ENCODE data around the gene SLC38A2. TPM values are rescaled to one million over a fixed set of nuclear protein-coding genes. Genes with fewer than 3 reads are reported as not detected.

Gene SLC38A2
- total RNA-seq, 1 donor from 2014 or later: 421 TPM

DNA sequence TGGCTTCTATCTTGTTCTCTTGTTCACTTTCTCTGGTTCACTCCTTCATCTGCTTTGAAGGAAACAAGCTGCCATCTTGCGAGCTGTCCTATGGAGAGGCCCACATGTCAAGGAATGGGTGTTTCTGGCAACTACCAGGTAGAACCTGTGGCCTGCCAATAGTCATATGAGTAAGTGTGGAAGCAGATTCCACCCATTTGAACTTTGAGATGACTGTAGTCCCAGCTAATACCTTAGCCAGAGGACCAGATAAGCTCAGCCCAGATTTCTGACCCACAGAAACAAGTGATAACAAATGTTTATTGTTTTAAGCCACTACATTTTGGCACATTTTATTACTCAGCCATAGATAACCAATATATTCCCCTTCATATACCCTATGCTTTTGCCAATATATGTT is 4.0 kb upstream of the SLC38A2 start:
- Histone ChIP-seq H3K9ac (ENCODE audit: low read length) (no peak overlapping the region), H3K27me3 (ENCODE audit: insufficient read depth, low read length) (no peaks in the 10 kb centered on the region), H3K4me1 (ENCODE audit: insufficient read depth, low read length) (peaks cover 9% of the 10 kb centered on the region), H3K4me3 (ENCODE audit: insufficient read depth, low read depth, low read length) (no peak overlapping the region), H4K20me1 (ENCODE audit: insufficient read depth, low read length) (peaks cover 9% of the 10 kb centered on the region), H3K36me3 (ENCODE audit: insufficient read depth, low read length) (no peaks in the 10 kb centered on the region), H3K9me3 (ENCODE audit: insufficient read depth, low read depth, low read length) (no peaks in the 10 kb centered on the region), H3K27ac (ENCODE audit: low read depth, low read length) (no peak overlapping the region), H2AFZ (ENCODE audit: low read depth, low read length) (no peak overlapping the region), H3K4me2 (ENCODE audit: low read length) (no peak overlapping the region), H3K79me2 (ENCODE audit: insufficient read depth, low read length) (peaks cover 14% of the 10 kb centered on the region)
- H3K36me3 Mint-ChIP-seq (ENCODE audit: low read depth, unreplicated experiment): no peaks in the 10 kb centered on the region
- DNase-seq (ENCODE audit: low read depth) (no peak), FAIRE-seq (no peak)
- H3K4me1 Mint-ChIP-seq (ENCODE audit: low read depth, unreplicated experiment): peaks cover 9% of the 10 kb centered on the region
- H3K4me3 Mint-ChIP-seq (ENCODE audit: unreplicated experiment): no peak overlapping the region
- H3K9me3 Mint-ChIP-seq (ENCODE audit: unreplicated experiment): no peaks in the 10 kb centered on the region
- H3K27ac Mint-ChIP-seq (ENCODE audit: unreplicated experiment): no peak overlapping the region
- no peaks in the 10 kb centered on the region for H3K27me3 Mint-ChIP-seq (ENCODE audit: low read depth, unreplicated experiment)
- TF ChIP-seq, protein P1, sequence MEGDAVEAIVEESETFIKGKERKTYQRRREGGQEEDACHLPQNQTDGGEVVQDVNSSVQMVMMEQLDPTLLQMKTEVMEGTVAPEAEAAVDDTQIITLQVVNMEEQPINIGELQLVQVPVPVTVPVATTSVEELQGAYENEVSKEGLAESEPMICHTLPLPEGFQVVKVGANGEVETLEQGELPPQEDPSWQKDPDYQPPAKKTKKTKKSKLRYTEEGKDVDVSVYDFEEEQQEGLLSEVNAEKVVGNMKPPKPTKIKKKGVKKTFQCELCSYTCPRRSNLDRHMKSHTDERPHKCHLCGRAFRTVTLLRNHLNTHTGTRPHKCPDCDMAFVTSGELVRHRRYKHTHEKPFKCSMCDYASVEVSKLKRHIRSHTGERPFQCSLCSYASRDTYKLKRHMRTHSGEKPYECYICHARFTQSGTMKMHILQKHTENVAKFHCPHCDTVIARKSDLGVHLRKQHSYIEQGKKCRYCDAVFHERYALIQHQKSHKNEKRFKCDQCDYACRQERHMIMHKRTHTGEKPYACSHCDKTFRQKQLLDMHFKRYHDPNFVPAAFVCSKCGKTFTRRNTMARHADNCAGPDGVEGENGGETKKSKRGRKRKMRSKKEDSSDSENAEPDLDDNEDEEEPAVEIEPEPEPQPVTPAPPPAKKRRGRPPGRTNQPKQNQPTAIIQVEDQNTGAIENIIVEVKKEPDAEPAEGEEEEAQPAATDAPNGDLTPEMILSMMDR (IDR thresholded peaks at IDR 0.05; ENCODE audit: insufficient read depth, low read depth, low read length): no peak
- no peak for TF ChIP-seq EZH2 (IDR thresholded peaks at IDR 0.05; ENCODE audit: insufficient read depth, low read length)

DNA sequence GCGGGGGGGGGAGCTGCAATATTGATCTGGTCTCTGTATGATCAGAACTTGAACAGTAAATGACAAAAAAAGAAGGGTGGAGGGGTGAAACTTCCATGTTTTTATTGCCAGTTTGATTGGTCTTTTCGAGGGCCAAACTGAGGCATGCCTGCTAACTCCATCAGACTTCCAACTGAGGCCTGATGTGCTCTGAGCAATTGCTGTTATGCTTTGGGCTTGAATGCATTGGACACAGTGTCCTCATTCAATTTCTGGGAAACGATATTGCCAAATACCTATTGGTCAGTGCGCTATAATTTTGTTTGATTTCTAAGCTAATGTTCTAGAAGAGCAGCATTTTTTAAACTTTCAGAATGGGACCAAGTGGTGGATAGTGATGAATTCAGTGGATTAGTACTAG is 2.1 kb upstream of the SLC38A2 start:
- Histone ChIP-seq H4K20me1 (ENCODE audit: insufficient read depth, low read length) (peaks cover 27% of the 10 kb centered on the region), H3K79me2 (ENCODE audit: insufficient read depth, low read length) (peaks cover 32% of the 10 kb centered on the region), H3K36me3 (ENCODE audit: insufficient read depth, low read length) (peaks cover 13% of the 10 kb centered on the region), H3K9ac (ENCODE audit: low read length) (no peak overlapping the region), H3K4me3 (ENCODE audit: insufficient read depth, low read depth, low read length) (no peak overlapping the region), H3K27ac (ENCODE audit: low read depth, low read length) (no peak overlapping the region), H3K27me3 (ENCODE audit: insufficient read depth, low read length) (no peaks in the 10 kb centered on the region), H3K9me3 (ENCODE audit: insufficient read depth, low read depth, low read length) (no peaks in the 10 kb centered on the region), H2AFZ (ENCODE audit: low read depth, low read length) (no peak overlapping the region), H3K4me2 (ENCODE audit: low read length) (no peak overlapping the region), H3K4me1 (ENCODE audit: insufficient read depth, low read length) (peaks cover 9% of the 10 kb centered on the region)
- H3K36me3 Mint-ChIP-seq (ENCODE audit: low read depth, unreplicated experiment): peaks cover 14% of the 10 kb centered on the region
- TF ChIP-seq, protein P1 (IDR thresholded peaks at IDR 0.05; ENCODE audit: insufficient read depth, low read depth, low read length): no peak
- TF ChIP-seq EZH2 (IDR thresholded peaks at IDR 0.05; ENCODE audit: insufficient read depth, low read length): no peak
- no peaks in the 10 kb centered on the region for H3K9me3 Mint-ChIP-seq (ENCODE audit: unreplicated experiment)
- H3K27ac Mint-ChIP-seq (ENCODE audit: unreplicated experiment): no peak overlapping the region
- no peaks in the 10 kb centered on the region for H3K27me3 Mint-ChIP-seq (ENCODE audit: low read depth, unreplicated experiment)
- peaks cover 9% of the 10 kb centered on the region for H3K4me1 Mint-ChIP-seq (ENCODE audit: low read depth, unreplicated experiment)
- FAIRE-seq (no peak), DNase-seq (ENCODE audit: low read depth) (no peak)
- H3K4me3 Mint-ChIP-seq (ENCODE audit: unreplicated experiment): no peak overlapping the region

DNA sequence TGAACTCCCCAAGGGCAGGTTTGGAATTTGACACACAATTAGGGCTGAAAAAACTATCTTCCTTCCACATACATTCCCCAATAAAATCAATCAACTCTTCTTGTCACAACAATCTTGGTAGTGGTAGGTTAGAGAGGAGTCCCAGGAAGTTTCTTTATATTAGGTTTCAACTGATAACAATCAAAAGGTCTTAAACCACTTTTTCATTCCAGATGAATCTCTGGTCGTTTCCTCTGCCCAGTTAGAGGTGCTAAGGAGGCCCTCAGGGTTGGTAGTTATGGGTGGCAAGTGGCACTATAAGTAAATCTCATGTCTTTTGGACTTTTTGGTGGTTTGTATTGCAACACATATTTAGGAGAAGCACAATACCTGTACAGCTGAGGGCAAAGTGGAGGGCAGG is 1.7 kb upstream of the SLC38A2 start:
- Histone ChIP-seq H3K79me2 (ENCODE audit: insufficient read depth, low read length) (peaks cover 36% of the 10 kb centered on the region), H3K4me2 (ENCODE audit: low read length) (peak overlapping the region; percentile 99), H3K27ac (ENCODE audit: low read depth, low read length) (no peak overlapping the region), H4K20me1 (ENCODE audit: insufficient read depth, low read length) (peaks cover 31% of the 10 kb centered on the region), H3K9me3 (ENCODE audit: insufficient read depth, low read depth, low read length) (no peaks in the 10 kb centered on the region), H2AFZ (ENCODE audit: low read depth, low read length) (peak overlapping the region; percentile 70), H3K4me1 (ENCODE audit: insufficient read depth, low read length) (peaks cover 13% of the 10 kb centered on the region), H3K27me3 (ENCODE audit: insufficient read depth, low read length) (no peaks in the 10 kb centered on the region), H3K4me3 (ENCODE audit: insufficient read depth, low read depth, low read length) (no peak overlapping the region), H3K9ac (ENCODE audit: low read length) (peak overlapping the region; percentile 97), H3K36me3 (ENCODE audit: insufficient read depth, low read length) (peaks cover 17% of the 10 kb centered on the region)
- Mint-ChIP-seq H3K36me3 (ENCODE audit: low read depth, unreplicated experiment) (peaks cover 18% of the 10 kb centered on the region), H3K4me3 (ENCODE audit: unreplicated experiment) (peak overlapping the region; percentile 84), H3K4me1 (ENCODE audit: low read depth, unreplicated experiment) (peaks cover 9% of the 10 kb centered on the region), H3K27me3 (ENCODE audit: low read depth, unreplicated experiment) (no peaks in the 10 kb centered on the region), H3K27ac (ENCODE audit: unreplicated experiment) (peak overlapping the region; percentile 60), H3K9me3 (ENCODE audit: unreplicated experiment) (no peaks in the 10 kb centered on the region)
- TF ChIP-seq, protein P1 (IDR thresholded peaks at IDR 0.05; ENCODE audit: insufficient read depth, low read depth, low read length): no peak
- TF ChIP-seq EZH2 (IDR thresholded peaks at IDR 0.05; ENCODE audit: insufficient read depth, low read length): no peak
- no peak for DNase-seq (ENCODE audit: low read depth)
- FAIRE-seq: no peak
